Ovary (tissue), 3 donors: ENCODE results near the gene GYS1.

Experiments
- EP300 ChIP-seq: sonication (generic); formaldehyde crosslinking; IDR thresholded peaks from one replicate; pipeline ENCODE4 v1.6.1; 2017; ENCODE audit warnings: antibody characterized with exemption
- TF ChIP-seq, protein P1 (sequence below), 3 donors: fragments of 450-650 bp in 2 of 3; fragments of 200-600 bp in 1 of 3; IDR thresholded peaks; one replicate each; pipeline versions ENCODE4 v1.5.1 to v1.8.0; 2016 to 2022; ENCODE audit warnings: antibody characterized with exemption in 3 of 3, mild to moderate bottlenecking in 1 of 3
- donor health status: DM: no; HTN: no; CAD: no.

DNA sequence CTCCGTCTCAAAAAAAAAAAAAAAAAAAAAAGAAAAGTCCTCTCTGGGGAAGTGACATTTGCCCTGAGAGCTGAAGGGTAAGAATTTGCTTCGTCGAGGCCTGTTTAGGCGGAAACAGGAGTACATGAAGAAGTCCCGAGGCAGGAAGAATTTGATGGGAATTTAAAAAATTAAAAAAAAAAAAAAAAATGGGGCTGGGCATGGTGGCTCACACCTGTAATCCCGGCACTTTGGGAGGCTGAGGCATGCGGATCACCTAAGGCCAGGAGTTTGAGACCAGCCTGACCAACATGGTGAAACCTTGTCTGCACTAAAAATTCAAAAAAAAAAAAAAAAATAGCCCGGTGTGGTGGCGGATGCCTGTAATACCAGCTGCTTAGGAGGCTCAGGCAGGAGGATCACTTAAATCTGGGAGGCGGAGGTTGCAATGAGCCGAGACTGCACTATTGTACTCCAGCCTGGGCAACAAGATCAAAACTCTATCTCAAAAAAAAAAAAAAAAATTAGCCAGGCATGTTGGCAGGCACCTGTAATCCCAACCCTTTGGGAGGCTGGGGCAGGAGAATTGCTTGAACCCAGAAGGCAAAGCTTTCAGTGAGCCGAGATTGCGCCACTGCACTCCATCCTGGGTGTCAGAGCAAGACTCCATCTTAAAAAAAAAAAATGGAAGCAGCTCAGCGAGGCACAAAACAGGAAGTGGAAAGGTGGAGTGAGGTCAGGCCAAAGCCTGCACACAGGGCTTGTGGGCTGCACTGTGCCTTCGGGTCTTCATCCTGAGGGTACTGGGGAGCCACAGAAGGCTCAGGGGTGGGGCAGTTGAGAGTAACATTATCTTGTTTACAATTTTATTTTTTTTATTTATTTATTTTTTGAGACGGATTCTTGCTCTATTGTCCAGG lies 33.5 kb downstream of the GYS1 start:
- no peak for TF ChIP-seq EP300
- TF ChIP-seq, protein P1, sequence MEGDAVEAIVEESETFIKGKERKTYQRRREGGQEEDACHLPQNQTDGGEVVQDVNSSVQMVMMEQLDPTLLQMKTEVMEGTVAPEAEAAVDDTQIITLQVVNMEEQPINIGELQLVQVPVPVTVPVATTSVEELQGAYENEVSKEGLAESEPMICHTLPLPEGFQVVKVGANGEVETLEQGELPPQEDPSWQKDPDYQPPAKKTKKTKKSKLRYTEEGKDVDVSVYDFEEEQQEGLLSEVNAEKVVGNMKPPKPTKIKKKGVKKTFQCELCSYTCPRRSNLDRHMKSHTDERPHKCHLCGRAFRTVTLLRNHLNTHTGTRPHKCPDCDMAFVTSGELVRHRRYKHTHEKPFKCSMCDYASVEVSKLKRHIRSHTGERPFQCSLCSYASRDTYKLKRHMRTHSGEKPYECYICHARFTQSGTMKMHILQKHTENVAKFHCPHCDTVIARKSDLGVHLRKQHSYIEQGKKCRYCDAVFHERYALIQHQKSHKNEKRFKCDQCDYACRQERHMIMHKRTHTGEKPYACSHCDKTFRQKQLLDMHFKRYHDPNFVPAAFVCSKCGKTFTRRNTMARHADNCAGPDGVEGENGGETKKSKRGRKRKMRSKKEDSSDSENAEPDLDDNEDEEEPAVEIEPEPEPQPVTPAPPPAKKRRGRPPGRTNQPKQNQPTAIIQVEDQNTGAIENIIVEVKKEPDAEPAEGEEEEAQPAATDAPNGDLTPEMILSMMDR (IDR thresholded peaks at IDR 0.05) = no peak
